Endodermal cell (in vitro differentiated cells): ENCODE measurements around the gene TSTD1. TPM values are rescaled to one million over a fixed set of nuclear protein-coding genes. Genes with fewer than 3 reads are reported as not detected.

Experiments
- DNase-seq: peaks from one replicate; pipeline ENCODE4 v3.0.0-alpha.2; 2017
- H3K27ac ChIP-seq: 2 replicates; pipeline ENCODE4 v1.5.1; 2013; ENCODE audit warnings: mild to moderate bottlenecking, low read depth, low read length, moderate library complexity
- H3K27me3 ChIP-seq: 2 replicates; pipeline ENCODE4 v1.6.1; 2013; ENCODE audit warnings: mild to moderate bottlenecking, low read length, moderate library complexity; ENCODE audit not compliant: insufficient read depth, control insufficient read depth, poor library complexity, severe bottlenecking
- H3K36me3 ChIP-seq: 2 replicates; pipeline ENCODE4 v1.7.0; 2013; ENCODE audit warnings: mild to moderate bottlenecking, low read length, moderate library complexity; ENCODE audit not compliant: control insufficient read depth, insufficient read depth
- H3K4me1 ChIP-seq: one replicate; pipeline ENCODE4 v1.7.0; 2013; ENCODE audit warnings: low read length; ENCODE audit not compliant: control insufficient read depth, insufficient read depth
- H3K4me3 ChIP-seq: 2 replicates; pipeline ENCODE4 v1.5.1; 2013; ENCODE audit warnings: mild to moderate bottlenecking, low read length, moderate library complexity
- H3K9ac ChIP-seq: 2 replicates; pipeline ENCODE4 v1.6.1; 2013; ENCODE audit warnings: mild to moderate bottlenecking, low read length, moderate library complexity; ENCODE audit not compliant: poor library complexity, severe bottlenecking; ENCODE audit errors: extremely low read depth
- H3K9me3 ChIP-seq: 2 replicates; pipeline ENCODE4 v1.6.1; 2013; ENCODE audit warnings: mild to moderate bottlenecking, low read length, moderate library complexity; ENCODE audit not compliant: control insufficient read depth
- H3K27ac Mint-ChIP-seq: 2 replicates; pipeline ENCODE4 v1.8.0; 2020; ENCODE audit warnings: mixed read lengths
- H3K27me3 Mint-ChIP-seq: 2 replicates; pipeline ENCODE4 v1.8.0; 2021; ENCODE audit warnings: mild to moderate bottlenecking, mixed read lengths; ENCODE audit not compliant: insufficient read depth
- H3K36me3 Mint-ChIP-seq: 2 replicates; pipeline ENCODE4 v1.8.0; 2020; ENCODE audit warnings: low read depth, mixed read lengths
- H3K4me1 Mint-ChIP-seq: 2 replicates; pipeline ENCODE4 v1.8.0; 2020; ENCODE audit warnings: mixed read lengths
- H3K4me3 Mint-ChIP-seq: 2 replicates; pipeline ENCODE4 v1.8.0; 2020; ENCODE audit warnings: mild to moderate bottlenecking, moderate library complexity, mixed read lengths
- H3K9me3 Mint-ChIP-seq: 2 replicates; pipeline ENCODE4 v1.8.0; 2020; ENCODE audit warnings: mild to moderate bottlenecking, mixed read lengths
- CTCF ChIP-seq: fragments of 200-600 bp; sonication (generic); conservative IDR thresholded peaks from 2 replicates; pipeline ENCODE4 v1.5.0; 2021; ENCODE audit warnings: antibody characterized with exemption, mild to moderate bottlenecking
- WGBS, 2 experiments: methylation state at CpG; one replicate each; pipeline versions ENCODE4 v1.1.5 to v1.1.7; 2013; ENCODE audit warnings: missing lambda C conversion rate in 2 of 2, mixed read lengths in 1 of 2; ENCODE audit not compliant: insufficient coverage in 1 of 2, insufficient read length in 1 of 2; 5-methylcytosine and 5-hydroxymethylcytosine counted together
- total RNA-seq, 2 donors: library from RNA; stranded (reverse); fragmentation: NEBNext Ultra II Directional in 1 of 2; extraction: Animal tissue kit (Norgen Biotek cat#: 25700) in 1 of 2; gene quantifications; 2 replicates in 1 of 2; 3 replicates in 1 of 2; pipeline ENCODE4 v1.2.1, GENCODE V29; 2021

Gene TSTD1
- total RNA-seq, 2 donors from 2014 or later = 59.1 to 76.4 TPM

GRCh38 chr1:161084597-161084988 lies 45.8 kb upstream of the TSTD1 start:
- Histone ChIP-seq H3K4me3 (no peak overlapping the region), H3K36me3 (no peaks in the 10 kb centered on the region), H3K27me3 (no peaks in the 10 kb centered on the region), H3K4me1 (peaks cover 6% of the 10 kb centered on the region), H3K9me3 (no peaks in the 10 kb centered on the region), H3K9ac (no peak overlapping the region), H3K27ac (no peak overlapping the region)
- Mint-ChIP-seq H3K4me1 (peaks cover 30% of the 10 kb centered on the region), H3K36me3 (no peaks in the 10 kb centered on the region), H3K4me3 (no peak overlapping the region), H3K9me3 (no peaks in the 10 kb centered on the region), H3K27me3 (peaks cover 2% of the 10 kb centered on the region), H3K27ac (peak overlapping the region; percentile 80)
- no peak for TF ChIP-seq CTCF
- DNase-seq = no peak
- WGBS, 2 experiments = no CpG with 5 or more reads among the region's 1 CpG

- H3K9ac ChIP-seq = no peak overlapping the region
- no peak overlapping the region for H3K27ac ChIP-seq
- no peaks in the 10 kb centered on the region for H3K36me3 ChIP-seq
- H3K9me3 Mint-ChIP-seq = no peaks in the 10 kb centered on the region
- no peak for DNase-seq
- no peaks in the 10 kb centered on the region for H3K9me3 ChIP-seq
- TF ChIP-seq CTCF = no peak
- H3K4me3 Mint-ChIP-seq = no peak overlapping the region
- H3K27me3 Mint-ChIP-seq = peaks cover 4% of the 10 kb centered on the region
- WGBS, 2 experiments = 91 to 92% methylated on average over 4 to 10 of the region's 10 CpGs
- peaks cover 6% of the 10 kb centered on the region for H3K4me1 ChIP-seq
- H3K4me1 Mint-ChIP-seq = peaks cover 30% of the 10 kb centered on the region
- H3K36me3 Mint-ChIP-seq = no peaks in the 10 kb centered on the region
- H3K27ac Mint-ChIP-seq = peak overlapping the region; percentile 58
- no peak overlapping the region for H3K4me3 ChIP-seq
- H3K27me3 ChIP-seq = no peaks in the 10 kb centered on the region
Measured at GRCh38 chr1:161083748-161084596, 45.2 kb upstream of the TSTD1 start.

- peaks cover 6% of the 10 kb centered on the region for H3K4me1 ChIP-seq
- Mint-ChIP-seq H3K27ac (peak overlapping the region; percentile 58), H3K36me3 (no peaks in the 10 kb centered on the region), H3K27me3 (peaks cover 6% of the 10 kb centered on the region), H3K9me3 (no peaks in the 10 kb centered on the region), H3K4me3 (no peak overlapping the region), H3K4me1 (peaks cover 30% of the 10 kb centered on the region)
- TF ChIP-seq CTCF = peak; percentile 16
- no peaks in the 10 kb centered on the region for H3K27me3 ChIP-seq
- no peaks in the 10 kb centered on the region for H3K36me3 ChIP-seq
- DNase-seq = peak; percentile 75
- no peak overlapping the region for H3K9ac ChIP-seq
- H3K27ac ChIP-seq = no peak overlapping the region
- no peak overlapping the region for H3K4me3 ChIP-seq
- WGBS, 2 experiments = 75 to 87% methylated on average over 6 to 8 of the region's 8 CpGs
- H3K9me3 ChIP-seq = no peaks in the 10 kb centered on the region
Measured at GRCh38 chr1:161082996-161083747, 44.4 kb upstream of the TSTD1 start.
